K562 (cell line): ENCODE measurements around the gene KDELR3. TPM values are rescaled to one million over a fixed set of nuclear protein-coding genes. Genes with fewer than 3 reads are reported as not detected.

ENCODE experiments used
- ATAC-seq: fragments of 200-7000 bp; cut with Tn5 transposase; 3 replicates; pipeline ENCODE4 v1.9.1; 2020; ENCODE audit warnings: moderate library complexity
- BruUV-seq: library from RNA; stranded (reverse); fragments of 400-500 nt; replicated peaks from 2 replicates; lab custom pipeline; 2021; lab: Mats Ljungman, UMichigan
- CTCF ChIA-PET: fragments of 300-600 bp; formaldehyde crosslinking; extraction: SDS; loops from one replicate; lab custom pipeline; 2021; ENCODE audit warnings: low intra/inter-chr PET ratio; lab: Yijun Ruan, JAX
- POLR2A ChIA-PET: fragments of 300-600, 350-650 bp; sonication (Branson Sonifier 250); formaldehyde crosslinking; extraction: SDS; loops from one replicate; lab custom pipeline; 2021; ENCODE audit warnings: antibody characterized with exemption, inconsistent platforms; lab: Yijun Ruan, JAX
- DNase-seq, 4 experiments: peaks; one replicate each; pipeline versions ENCODE4 v3.0.0 to v3.0.0-alpha.2; 2011 to 2018; ENCODE audit warnings: low spot score in 3 of 4, mixed read lengths in 3 of 4; ENCODE audit errors: extremely low read depth in 1 of 4
- FAIRE-seq: peaks from 2 replicates; lab custom pipeline; 2011; peaks lifted over from hg19 to GRCh38; lab: Jason Lieb, UNC
- H2AFZ ChIP-seq: 2 replicates; pipeline ENCODE4 v1.6.0; 2011; ENCODE audit warnings: low read depth, low read length, control low read depth, inconsistent platforms
- H3K27ac ChIP-seq: fragments of 200-600 bp; 3 replicates; pipeline ENCODE4 v1.8.0; 2011; ENCODE audit warnings: low read depth, mild to moderate bottlenecking, control low read depth, inconsistent platforms, low read length, moderate library complexity, mixed read lengths; ENCODE audit errors: extremely low read depth
- H3K27me3 ChIP-seq, 2 experiments: fragments of 300-600 bp in 1 of 2; 2 replicates in 1 of 2; 3 replicates in 1 of 2; pipeline versions ENCODE4 v1.6.0 to v1.8.0; 2011; ENCODE audit warnings: inconsistent platforms in 2 of 2, low read length in 2 of 2, mild to moderate bottlenecking in 1 of 2, mixed read lengths in 1 of 2, moderate library complexity in 1 of 2; ENCODE audit not compliant: control insufficient read depth in 2 of 2, insufficient read depth in 2 of 2
- H3K36me3 ChIP-seq: fragments of 300-600 bp; 3 replicates; pipeline ENCODE4 v1.8.0; 2011; ENCODE audit warnings: mild to moderate bottlenecking, low read length, inconsistent platforms; ENCODE audit not compliant: control insufficient read depth, insufficient read depth
- H3K4me1 ChIP-seq, 2 experiments: fragments of 200-600 bp in 1 of 2; replicated peaks in 1 of 2; 2 replicates in 1 of 2; 3 replicates in 1 of 2; pipeline versions ENCODE4 v1.5.1 to v1.8.0; 2011; ENCODE audit warnings: inconsistent platforms in 2 of 2, low read length in 2 of 2, mild to moderate bottlenecking in 1 of 2, mixed read lengths in 1 of 2, moderate library complexity in 1 of 2; ENCODE audit not compliant: control insufficient read depth in 2 of 2, insufficient read depth in 2 of 2
- H3K4me2 ChIP-seq: 2 replicates; pipeline ENCODE4 v1.6.1; 2011; ENCODE audit warnings: low read length, control low read depth, inconsistent platforms, mixed read lengths; ENCODE audit not compliant: insufficient read depth
- H3K4me3 ChIP-seq: fragments of 200-600 bp; sonication (generic), shearing (Covaris generic); 2 replicates; pipeline ENCODE4 v1.5.1; 2016; ENCODE audit warnings: control low read depth, inconsistent platforms
- H3K79me2 ChIP-seq: fragments of 200-600 bp; 3 replicates; pipeline ENCODE4 v1.8.0; 2011; ENCODE audit warnings: low read length, inconsistent platforms; ENCODE audit not compliant: control insufficient read depth, insufficient read depth
- H3K9ac ChIP-seq, 2 experiments: 2 replicates each; pipeline versions ENCODE4 v1.6.0 to v1.6.1; 2011; ENCODE audit warnings: low read depth in 2 of 2, low read length in 2 of 2, control low read depth in 1 of 2, inconsistent platforms in 1 of 2, mild to moderate bottlenecking in 1 of 2, mixed read lengths in 1 of 2; ENCODE audit not compliant: insufficient read depth in 1 of 2
- H3K9me1 ChIP-seq: one replicate; pipeline ENCODE4 v1.6.0; 2011; ENCODE audit warnings: inconsistent platforms, mild to moderate bottlenecking, low read length, moderate library complexity; ENCODE audit not compliant: control insufficient read depth, insufficient read depth
- H3K9me3 ChIP-seq: replicated peaks from 2 replicates; pipeline ENCODE4 v1.5.1; 2011; ENCODE audit warnings: low read depth, low read length, inconsistent platforms; ENCODE audit not compliant: control insufficient read depth, insufficient read depth
- H4K20me1 ChIP-seq: replicated peaks from 2 replicates; pipeline ENCODE4 v1.6.1; 2011; ENCODE audit warnings: low read length, inconsistent platforms, mixed read lengths; ENCODE audit not compliant: control insufficient read depth, insufficient read depth
- CXXC5 ChIP-seq: fragments of 250-450 bp; sonication (Bioruptor Pico); IDR thresholded peaks from 2 replicates; pipeline ENCODE4 v1.8.0; 2022; ENCODE audit warnings: inconsistent platforms, mild to moderate bottlenecking, moderate library complexity
- E2F6 ChIP-seq, 2 experiments: IDR thresholded peaks; 2 replicates each; pipeline ENCODE4 v1.6.1; 2011; ENCODE audit warnings: borderline replicate concordance in 1 of 2, control low read depth in 1 of 2, low read depth in 1 of 2, low read length in 1 of 2, mild to moderate bottlenecking in 1 of 2, mixed read lengths in 1 of 2, moderate library complexity in 1 of 2; ENCODE audit not compliant: insufficient read depth in 1 of 2, insufficient read length in 1 of 2, poor library complexity in 1 of 2, severe bottlenecking in 1 of 2; ENCODE audit errors: extremely low read depth in 1 of 2
- GATA2 ChIP-seq: sonication (generic); formaldehyde crosslinking; IDR thresholded peaks from 2 replicates; pipeline ENCODE4 v1.4.0; 2020; ENCODE audit warnings: mild to moderate bottlenecking, missing genetic modification reagents
- KAT7 ChIP-seq: sonication (generic); formaldehyde crosslinking; IDR thresholded peaks from 2 replicates; pipeline ENCODE4 v1.8.0; 2022; ENCODE audit warnings: missing genetic modification reagents, mild to moderate bottlenecking, borderline replicate concordance
- NCOA6 ChIP-seq: fragments of 450-650 bp; IDR thresholded peaks from 2 replicates; pipeline ENCODE4 v1.6.1; 2017; ENCODE audit warnings: mild to moderate bottlenecking
- PRDM10 ChIP-seq: fragments of 450-650 bp; IDR thresholded peaks from 2 replicates; pipeline ENCODE4 v1.6.1; 2018; ENCODE audit not compliant: partially characterized antibody
- RFX1 ChIP-seq: fragments of 450-650 bp; IDR thresholded peaks from 2 replicates; pipeline ENCODE4 v1.6.1; 2016; ENCODE audit warnings: mild to moderate bottlenecking, moderate library complexity
- STAG1 ChIP-seq: sonication (generic); formaldehyde crosslinking; IDR thresholded peaks from 2 replicates; pipeline ENCODE4 v1.5.0; 2020; ENCODE audit warnings: missing genetic modification reagents, borderline replicate concordance
- ZBTB7A ChIP-seq: IDR thresholded peaks from 2 replicates; pipeline ENCODE4 v1.6.1; 2011; ENCODE audit warnings: low read depth, mild to moderate bottlenecking, low read length, moderate library complexity, borderline replicate concordance; ENCODE audit not compliant: control insufficient read depth
- ZNF551 ChIP-seq: fragments of 250-450 bp; sonication (Bioruptor Pico); IDR thresholded peaks from 2 replicates; pipeline ENCODE4 v1.5.0; 2021; ENCODE audit warnings: mild to moderate bottlenecking, moderate library complexity
- WGBS: fragments of 100-300 bp; shearing (Covaris generic); methylation state at CpG from one replicate; pipeline ENCODE4 v1.1.6; 2016; ENCODE audit warnings: low coverage, mixed read lengths; ENCODE audit not compliant: insufficient coverage; ENCODE audit errors: missing lambda C conversion rate; 5-methylcytosine and 5-hydroxymethylcytosine counted together
- in situ Hi-C: fragments of 300-500 bp; cut with MboI; formaldehyde crosslinking; loops from 4 replicates; pipeline ENCODE4 v1.15.0; 2018; ENCODE audit warnings: inconsistent platforms, mixed read lengths
- intact Hi-C: fragments of 100-400 bp; cut with micrococcal nuclease; formaldehyde crosslinking; loops from 2 replicates; pipeline ENCODE4 v1.14.2; 2022
- polyA plus RNA-seq, 8 experiments: library from polyadenylated mRNA; depleted of rRNA in 4 of 8; stranded (reverse) in 5 of 8; unstranded in 3 of 8; fragments of >200 nt; fragmentation: Nextera tagmentation in 2 of 8; fragmentation: Illumina TruSeq in 1 of 8; extraction: Ambion mirVana in 2 of 8; extraction: Trizol in 1 of 8; gene quantifications; 2 replicates each; pipeline versions ENCODE4 v1.2.1 to v1.2.3, GENCODE V29; 2011 to 2014; ENCODE audit warnings: inconsistent platforms in 1 of 8, missing spikeins in 1 of 8
- total RNA-seq, 7 experiments: library from RNA; depleted of rRNA in 6 of 7; stranded (reverse); fragments of >200 nt in 6 of 7; fragmentation: Illumina TruSeq in 2 of 7; extraction: Trizol in 2 of 7; gene quantifications; 2 replicates each; pipeline versions ENCODE4 v1.2.1 to v1.2.3, GENCODE V29; 2011 to 2021; ENCODE audit warnings: low replicate concordance in 1 of 7

The KDELR3 gene
- total and polyA plus RNA-seq, 9 of the 15 experiments (the other 6 are each of a cell fraction or from before 2014, with no cell fraction given), result 7.1 to 44.8 (median 9.6) TPM

GRCh38 chr22:38454353-38455075 lies 13.4 kb upstream of the KDELR3 start:
- BruUV-seq, result no TSS peak
- no peaks in the 10 kb centered on the region for H3K36me3 ChIP-seq
- intact Hi-C loops, result no loop called here
- peak overlapping the region in 1 of 2 experiments; percentile 78; a peak in 2 of 4 replicates for H3K9ac ChIP-seq
- peaks cover 5% of the 10 kb centered on the region; the same call in 1 of the 2 replicates for H4K20me1 ChIP-seq
- ChIA-PET POLR2A (interaction anchor here (0.6 kb wide), 2 partner anchors 627 to 970 kb away, joined by 3 read pairs; no protein-coding TSS in a partner anchor), CTCF (no interaction called here)
- peaks cover 0 to 32% of the 10 kb centered on the region in 2 experiments; a peak in 3 of 5 replicates for H3K4me1 ChIP-seq
- H3K27ac ChIP-seq, result no peak overlapping the region
- FAIRE-seq (no peak), DNase-seq (peak in 2 of 4 experiments; percentile 54 to 57), ATAC-seq (0 out of 3 replicates have a peak, but pooled peaks have one; percentile 21)
- H3K4me2 ChIP-seq, result no peak overlapping the region; the same call in 1 of the 2 replicates
- no peaks in the 10 kb centered on the region for H3K9me1 ChIP-seq
- in situ Hi-C loops, result no loop called here
- H3K27me3 ChIP-seq, result no peaks in the 10 kb centered on the region; a peak in 1 of 5 replicates
- H3K79me2 ChIP-seq, result no peaks in the 10 kb centered on the region
- no peak for TF ChIP-seq RFX1
- no peak for TF ChIP-seq NCOA6
- TF ChIP-seq KAT7 (CRISPR knock-in tag), result no peak
- TF ChIP-seq GATA2 (CRISPR knock-in tag), result no peak
- peak; percentile 52; the same call in 1 of the 2 replicates for TF ChIP-seq ZBTB7A
- no peak for TF ChIP-seq STAG1
- no peak for TF ChIP-seq PRDM10
- TF ChIP-seq ZNF551 (CRISPR knock-in tag), result no peak
- 0 out of 2 replicates have a peak, but pooled peaks have one; percentile 24 for TF ChIP-seq CXXC5 (CRISPR knock-in tag)
- peak in 1 of 2 experiments; percentile 12 for TF ChIP-seq E2F6 (IDR thresholded peaks at IDR 0.05; ENCODE audit: borderline replicate concordance in 1 of 2, extremely low read depth in 1 of 2, insufficient read depth in 1 of 2, insufficient read length in 1 of 2, low read depth in 1 of 2, low read length in 1 of 2, poor library complexity in 1 of 2, severe bottlenecking in 1 of 2)
- no peak overlapping the region for H2AFZ ChIP-seq
- WGBS, result 20% methylated on average over 16 of the region's 67 CpGs
- no peaks in the 10 kb centered on the region for H3K9me3 ChIP-seq
- peak overlapping the region; percentile 18; the same call in 1 of the 2 replicates for H3K4me3 ChIP-seq
